ENCODE results near the gene PIGC. TPM values are rescaled to one million over a fixed set of nuclear protein-coding genes. Genes with fewer than 3 reads are reported as not detected.
"Not testable (repeated sequence)": the region's sequence is repeated elsewhere in the genome, so short reads cannot be mapped to it uniquely, and the experiment has no call there.

The PIGC gene
- polyA plus RNA-seq, 2 donors = 15.1 to 15.6 TPM

- peak overlapping the region in 1 of 2 donors; percentile 96 for H3K4me3 ChIP-seq (ENCODE audit: low read depth in 1 of 2, low read length in 2 of 2)
Observed at GRCh38 chr1:172442843-172443565, 865 bp downstream of the PIGC start.

DNA sequence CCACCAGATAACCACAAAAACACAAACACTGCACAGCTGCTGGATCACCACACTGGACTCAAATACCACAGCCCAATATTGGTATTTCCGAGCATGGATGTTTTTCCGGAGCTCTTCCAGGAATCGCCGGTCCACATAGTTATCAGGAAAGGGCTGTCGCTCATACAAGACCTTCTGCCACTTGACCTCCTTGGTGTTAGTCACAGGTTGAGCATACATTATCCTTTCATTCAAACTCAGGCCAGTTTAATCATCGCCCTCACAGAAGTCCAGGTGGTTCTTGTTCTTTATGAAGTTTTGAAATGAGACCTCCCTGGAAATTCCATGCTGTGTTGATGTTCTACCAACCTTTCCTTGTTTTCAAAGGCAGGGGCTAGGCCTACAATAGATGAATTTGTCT, 1.5 kb downstream of the PIGC start:
- peaks cover 0 to 5% of the 10 kb centered on the region in 2 donors for H3K36me3 ChIP-seq (ENCODE audit: control insufficient read depth in 2 of 2, insufficient read depth in 2 of 2, low read length in 1 of 2)
- no peak overlapping the region for H3K27ac ChIP-seq (ENCODE audit: low read depth in 2 of 2, low read length in 1 of 2)
- no peak overlapping the region for H3K4me3 ChIP-seq (ENCODE audit: low read depth in 1 of 2, low read length in 2 of 2)
- 90 to 94% methylated on average over 6 of the region's 6 CpGs for WGBS, 2 donors
- peaks cover 0 to 7% of the 10 kb centered on the region in 2 donors for H3K4me1 ChIP-seq (ENCODE audit: control insufficient read depth in 2 of 2, insufficient read depth in 2 of 2, low read length in 1 of 2)
- H3K9me3 ChIP-seq (ENCODE audit: control insufficient read depth in 2 of 2, insufficient read depth in 1 of 2, low read depth in 1 of 2, low read length in 1 of 2) = no peaks in the 10 kb centered on the region
- H3K27me3 ChIP-seq (ENCODE audit: control insufficient read depth in 1 of 2, insufficient read depth in 2 of 2, low read length in 2 of 2) = no peaks in the 10 kb centered on the region

More at GRCh38 chr1:172442843-172443565, 865 bp downstream of the PIGC start:
- Histone ChIP-seq H3K9me3 (ENCODE audit: control insufficient read depth in 2 of 2, insufficient read depth in 1 of 2, low read depth in 1 of 2, low read length in 1 of 2) (no peaks in the 10 kb centered on the region), H3K36me3 (ENCODE audit: control insufficient read depth in 2 of 2, insufficient read depth in 2 of 2, low read length in 1 of 2) (peaks cover 0 to 5% of the 10 kb centered on the region in 2 donors), H3K4me1 (ENCODE audit: control insufficient read depth in 2 of 2, insufficient read depth in 2 of 2, low read length in 1 of 2) (peaks cover 0 to 9% of the 10 kb centered on the region in 2 donors), H3K27me3 (ENCODE audit: control insufficient read depth in 1 of 2, insufficient read depth in 2 of 2, low read length in 2 of 2) (no peaks in the 10 kb centered on the region), H3K27ac (ENCODE audit: low read depth in 2 of 2, low read length in 1 of 2) (no peak overlapping the region)
- 62 to 66% methylated on average over 3 of the region's 3 CpGs for WGBS, 2 donors

DNA sequence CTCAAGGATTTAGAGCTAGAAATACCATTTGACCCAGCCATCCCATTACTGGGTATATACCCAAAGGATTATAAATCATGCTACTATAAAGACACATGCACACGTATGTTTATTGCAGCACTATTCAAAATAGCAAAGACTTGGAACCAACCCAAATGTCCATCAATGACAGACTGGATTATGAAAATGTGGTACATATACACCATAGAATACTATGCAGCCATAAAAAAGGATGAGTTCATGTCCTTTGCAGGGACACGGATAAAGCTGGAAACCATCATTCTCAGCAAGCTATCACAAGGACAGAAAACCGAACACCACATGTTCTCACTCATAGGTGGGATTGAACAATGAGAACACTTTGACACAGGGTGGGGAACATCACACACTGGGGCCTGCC, 6.7 kb downstream of the PIGC start:
- H3K36me3 ChIP-seq (ENCODE audit: control insufficient read depth in 2 of 2, insufficient read depth in 2 of 2, low read length in 1 of 2); H3K27me3 ChIP-seq (ENCODE audit: control insufficient read depth in 1 of 2, insufficient read depth in 2 of 2, low read length in 2 of 2); H3K4me1 ChIP-seq (ENCODE audit: control insufficient read depth in 2 of 2, insufficient read depth in 2 of 2, low read length in 1 of 2); H3K4me3 ChIP-seq (ENCODE audit: low read depth in 1 of 2, low read length in 2 of 2); H3K9me3 ChIP-seq (ENCODE audit: control insufficient read depth in 2 of 2, insufficient read depth in 1 of 2, low read depth in 1 of 2, low read length in 1 of 2); H3K27ac ChIP-seq (ENCODE audit: low read depth in 2 of 2, low read length in 1 of 2): not testable (repeated sequence)
- 91 to 98% methylated on average over 3 of the region's 3 CpGs for WGBS, 2 donors

DNA sequence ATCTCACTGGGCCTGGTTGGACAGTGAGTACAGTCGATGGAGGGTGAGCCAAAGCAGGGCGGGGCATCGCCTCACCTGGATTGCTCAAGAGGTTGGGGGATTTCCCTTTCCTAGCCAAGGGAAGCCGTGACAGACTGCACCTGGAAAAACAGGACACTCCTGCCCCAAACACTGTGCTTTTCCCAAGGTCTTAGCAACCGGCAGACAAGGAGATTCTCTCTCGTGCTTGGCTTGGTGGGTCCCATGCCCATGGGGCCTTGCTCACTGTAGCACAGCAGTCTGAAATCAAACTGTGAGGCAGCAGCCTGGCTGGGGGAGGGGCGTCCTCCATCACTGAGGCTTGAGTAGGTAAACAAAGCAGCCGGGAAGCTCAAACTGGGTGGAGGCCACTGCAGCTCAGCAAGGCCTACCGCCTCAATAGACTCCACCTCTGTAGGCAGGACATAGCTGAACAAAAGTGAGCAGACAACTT, 12.1 kb downstream of the PIGC start:
- WGBS, 2 donors = 40 to 46% methylated on average over 9 of the region's 9 CpGs
- Histone ChIP-seq H3K36me3 (ENCODE audit: control insufficient read depth in 2 of 2, insufficient read depth in 2 of 2, low read length in 1 of 2) (no peaks in the 10 kb centered on the region), H3K4me1 (ENCODE audit: control insufficient read depth in 2 of 2, insufficient read depth in 2 of 2, low read length in 1 of 2) (no peaks in the 10 kb centered on the region), H3K27me3 (ENCODE audit: control insufficient read depth in 1 of 2, insufficient read depth in 2 of 2, low read length in 2 of 2) (no peaks in the 10 kb centered on the region), H3K27ac (ENCODE audit: low read depth in 2 of 2, low read length in 1 of 2) (peak overlapping the region; percentile 82 to 91), H3K4me3 (ENCODE audit: low read depth in 1 of 2, low read length in 2 of 2) (no peak overlapping the region), H3K9me3 (ENCODE audit: control insufficient read depth in 2 of 2, insufficient read depth in 1 of 2, low read depth in 1 of 2, low read length in 1 of 2) (no peaks in the 10 kb centered on the region)

DNA sequence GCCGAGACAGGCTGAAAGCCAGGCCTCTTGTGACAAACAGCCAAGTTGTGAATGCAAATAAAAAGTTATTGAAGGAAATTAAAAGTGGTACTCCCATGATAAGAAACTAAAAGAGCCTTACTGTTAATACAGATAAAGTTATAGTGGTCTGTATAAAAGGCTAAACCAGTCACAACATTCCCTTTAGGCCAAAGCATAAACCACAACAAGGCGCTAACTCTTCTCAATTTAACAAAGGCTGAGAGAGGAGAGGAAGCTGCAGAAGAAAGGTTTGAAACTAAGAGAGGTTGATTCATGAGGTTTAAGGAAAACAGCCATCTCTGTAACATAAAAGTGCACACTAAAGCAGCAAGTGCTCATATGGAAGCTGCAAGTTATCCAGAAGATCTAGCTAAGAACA, 12.7 kb downstream of the PIGC start:
- Histone ChIP-seq H3K27me3 (ENCODE audit: control insufficient read depth in 1 of 2, insufficient read depth in 2 of 2, low read length in 2 of 2) (no peaks in the 10 kb centered on the region), H3K36me3 (ENCODE audit: control insufficient read depth in 2 of 2, insufficient read depth in 2 of 2, low read length in 1 of 2) (no peaks in the 10 kb centered on the region), H3K9me3 (ENCODE audit: control insufficient read depth in 2 of 2, insufficient read depth in 1 of 2, low read depth in 1 of 2, low read length in 1 of 2) (no peaks in the 10 kb centered on the region), H3K4me1 (ENCODE audit: control insufficient read depth in 2 of 2, insufficient read depth in 2 of 2, low read length in 1 of 2) (no peaks in the 10 kb centered on the region), H3K4me3 (ENCODE audit: low read depth in 1 of 2, low read length in 2 of 2) (no peak overlapping the region), H3K27ac (ENCODE audit: low read depth in 2 of 2, low read length in 1 of 2) (no peak overlapping the region)
- WGBS, 2 donors = 74 to 85% methylated on average over 2 of the region's 2 CpGs

DNA sequence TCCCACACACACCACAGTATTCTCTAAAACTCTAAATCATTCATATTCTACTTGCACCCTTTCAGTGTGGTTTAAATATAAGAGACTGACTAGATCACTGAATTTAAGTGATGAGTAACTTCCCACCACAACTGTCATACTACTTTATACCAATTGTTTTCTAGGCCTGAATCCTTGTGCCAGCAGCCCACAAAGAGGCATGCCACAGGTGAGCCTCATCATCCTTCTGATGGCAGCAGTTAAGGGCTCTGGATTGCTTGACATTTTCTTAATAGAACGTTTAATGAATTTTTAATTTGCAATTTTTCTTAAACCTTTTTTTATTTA, 13.8 kb downstream of the PIGC start:
- Histone ChIP-seq H3K36me3 (ENCODE audit: control insufficient read depth in 2 of 2, insufficient read depth in 2 of 2, low read length in 1 of 2) (no peaks in the 10 kb centered on the region), H3K9me3 (ENCODE audit: control insufficient read depth in 2 of 2, insufficient read depth in 1 of 2, low read depth in 1 of 2, low read length in 1 of 2) (no peaks in the 10 kb centered on the region), H3K27ac (ENCODE audit: low read depth in 2 of 2, low read length in 1 of 2) (no peak overlapping the region), H3K4me3 (ENCODE audit: low read depth in 1 of 2, low read length in 2 of 2) (no peak overlapping the region), H3K4me1 (ENCODE audit: control insufficient read depth in 2 of 2, insufficient read depth in 2 of 2, low read length in 1 of 2) (no peaks in the 10 kb centered on the region), H3K27me3 (ENCODE audit: control insufficient read depth in 1 of 2, insufficient read depth in 2 of 2, low read length in 2 of 2) (no peaks in the 10 kb centered on the region)
- WGBS, 2 donors = 71 to 88% methylated on average over 1 of the region's 1 CpG

DNA sequence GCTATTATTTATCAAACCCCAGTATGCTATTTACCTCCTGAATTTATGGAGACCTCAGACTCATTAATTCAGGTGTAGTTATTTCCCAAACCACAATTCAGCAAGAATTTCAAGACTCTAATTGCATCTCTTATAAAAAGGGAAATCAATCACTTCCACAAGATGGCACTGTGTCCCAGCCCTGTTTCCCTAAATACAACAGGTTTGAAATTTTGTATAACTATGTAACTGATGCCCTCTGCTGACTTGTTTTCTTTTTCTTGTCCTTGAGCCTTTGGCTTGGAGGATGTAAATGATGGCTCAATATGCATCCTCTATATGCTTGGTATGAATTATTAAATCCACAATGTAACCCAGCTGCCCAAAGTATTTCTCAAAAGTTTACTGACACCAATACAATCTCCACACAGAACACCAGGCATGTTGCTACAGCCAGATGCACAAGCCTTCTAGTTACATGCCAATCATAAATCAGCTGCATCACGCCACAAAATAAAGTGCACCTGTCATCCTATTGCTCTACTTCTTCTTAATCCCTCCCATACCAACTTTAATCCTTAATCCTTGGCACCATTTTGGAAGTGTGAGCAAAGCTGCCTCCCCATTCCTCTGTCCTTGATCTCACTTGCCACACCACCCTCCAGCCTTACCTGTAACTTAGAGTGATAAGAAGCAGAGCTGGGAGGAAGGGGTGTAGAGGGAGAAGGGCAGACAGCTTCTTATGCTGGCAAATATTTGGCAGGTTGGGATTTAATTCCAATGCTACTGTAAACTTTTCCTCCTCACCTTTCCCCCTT, 14.3 kb downstream of the PIGC start:
- WGBS, 2 donors = 67 to 70% methylated on average over 1 of the region's 1 CpG

GRCh38 chr1:172427191-172427590, 16.7 kb downstream of the PIGC start:
- Histone ChIP-seq H3K9me3 (ENCODE audit: control insufficient read depth in 2 of 2, insufficient read depth in 1 of 2, low read depth in 1 of 2, low read length in 1 of 2) (no peaks in the 10 kb centered on the region), H3K36me3 (ENCODE audit: control insufficient read depth in 2 of 2, insufficient read depth in 2 of 2, low read length in 1 of 2) (no peaks in the 10 kb centered on the region), H3K4me1 (ENCODE audit: control insufficient read depth in 2 of 2, insufficient read depth in 2 of 2, low read length in 1 of 2) (no peaks in the 10 kb centered on the region), H3K27ac (ENCODE audit: low read depth in 2 of 2, low read length in 1 of 2) (no peak overlapping the region), H3K27me3 (ENCODE audit: control insufficient read depth in 1 of 2, insufficient read depth in 2 of 2, low read length in 2 of 2) (no peaks in the 10 kb centered on the region), H3K4me3 (ENCODE audit: low read depth in 1 of 2, low read length in 2 of 2) (no peak overlapping the region)
- 95% methylated on average over 2 of the region's 2 CpGs for WGBS, 2 donors

More for the DNA sequence above, 14.3 kb downstream of the PIGC start:
- Histone ChIP-seq H3K27ac (ENCODE audit: low read depth in 2 of 2, low read length in 1 of 2) (no peak overlapping the region), H3K4me3 (ENCODE audit: low read depth in 1 of 2, low read length in 2 of 2) (no peak overlapping the region), H3K27me3 (ENCODE audit: control insufficient read depth in 1 of 2, insufficient read depth in 2 of 2, low read length in 2 of 2) (no peaks in the 10 kb centered on the region), H3K9me3 (ENCODE audit: control insufficient read depth in 2 of 2, insufficient read depth in 1 of 2, low read depth in 1 of 2, low read length in 1 of 2) (no peaks in the 10 kb centered on the region), H3K36me3 (ENCODE audit: control insufficient read depth in 2 of 2, insufficient read depth in 2 of 2, low read length in 1 of 2) (no peaks in the 10 kb centered on the region), H3K4me1 (ENCODE audit: control insufficient read depth in 2 of 2, insufficient read depth in 2 of 2, low read length in 1 of 2) (no peaks in the 10 kb centered on the region)

DNA sequence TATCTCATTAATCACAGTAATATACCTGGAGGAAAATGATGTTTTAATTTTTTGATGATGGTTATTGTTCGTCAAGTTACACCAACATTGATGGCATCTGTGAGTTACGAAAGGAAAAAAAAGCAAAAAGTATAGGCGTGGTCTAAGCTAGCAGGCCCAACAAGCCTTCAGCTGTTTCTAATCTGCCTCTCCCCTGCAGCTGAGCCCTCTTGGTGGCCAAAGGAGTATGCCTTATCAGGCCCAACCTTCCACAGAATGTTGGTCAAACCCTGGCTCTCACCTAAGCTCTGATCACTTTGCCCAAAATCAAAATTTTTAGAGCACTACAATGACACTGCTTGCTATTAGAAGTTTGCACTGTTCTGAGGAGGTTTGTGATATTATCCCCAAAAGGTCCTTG, 18.5 kb downstream of the PIGC start:
- 80 to 86% methylated on average over 3 of the region's 3 CpGs for WGBS, 2 donors
- Histone ChIP-seq H3K27ac (ENCODE audit: low read depth in 2 of 2, low read length in 1 of 2) (no peak overlapping the region), H3K27me3 (ENCODE audit: control insufficient read depth in 1 of 2, insufficient read depth in 2 of 2, low read length in 2 of 2) (no peaks in the 10 kb centered on the region)

More for the DNA sequence above, 18.5 kb downstream of the PIGC start:
- no peaks in the 10 kb centered on the region for H3K4me1 ChIP-seq (ENCODE audit: control insufficient read depth in 2 of 2, insufficient read depth in 2 of 2, low read length in 1 of 2)
- H3K9me3 ChIP-seq (ENCODE audit: control insufficient read depth in 2 of 2, insufficient read depth in 1 of 2, low read depth in 1 of 2, low read length in 1 of 2) = no peaks in the 10 kb centered on the region
- H3K4me3 ChIP-seq (ENCODE audit: low read depth in 1 of 2, low read length in 2 of 2) = no peak overlapping the region
- H3K36me3 ChIP-seq (ENCODE audit: control insufficient read depth in 2 of 2, insufficient read depth in 2 of 2, low read length in 1 of 2) = no peaks in the 10 kb centered on the region

Measured in esophagus (tissue), 2 donors.